DND-41 (cell line): Measurements from ENCODE around the gene PCDHGA1.

Source experiments
- ATAC-seq: fragments of 200-7000 bp; cut with Tn5 transposase; 3 replicates; pipeline ENCODE4 v1.9.1; 2021; ENCODE audit warnings: low read depth; ENCODE audit not compliant: insufficient read depth
- DNase-seq: peaks from one replicate; pipeline ENCODE4 v3.0.0-alpha.2; 2020
- H2AFZ ChIP-seq: 2 replicates; pipeline ENCODE4 v1.6.0; 2012; ENCODE audit warnings: low read depth, low read length
- H3K27ac ChIP-seq: 2 replicates; pipeline ENCODE4 v1.5.1; 2012; ENCODE audit warnings: low read length, inconsistent platforms
- H3K27me3 ChIP-seq: fragments of 200-600 bp; sonication (generic); 2 replicates; pipeline ENCODE4 v1.6.0; 2012; ENCODE audit warnings: low read length, mild to moderate bottlenecking, inconsistent platforms; ENCODE audit not compliant: insufficient read depth, poor library complexity
- H3K36me3 ChIP-seq: 2 replicates; pipeline ENCODE4 v1.5.1; 2012; ENCODE audit warnings: low read length, inconsistent platforms; ENCODE audit not compliant: insufficient read depth
- H3K4me1 ChIP-seq: 2 replicates; pipeline ENCODE4 v1.5.1; 2012; ENCODE audit warnings: mild to moderate bottlenecking, low read length; ENCODE audit not compliant: insufficient read depth
- H3K4me2 ChIP-seq: 2 replicates; pipeline ENCODE4 v1.6.0; 2012; ENCODE audit warnings: mild to moderate bottlenecking, moderate library complexity, low read length, inconsistent platforms; ENCODE audit not compliant: insufficient read depth
- H3K4me3 ChIP-seq, 2 experiments: fragments of 200-600 bp in 1 of 2; shearing (Covaris generic) in 1 of 2; 2 replicates each; pipeline ENCODE4 v1.5.1; 2012 to 2016; ENCODE audit warnings: inconsistent platforms in 2 of 2, low read length in 2 of 2, mild to moderate bottlenecking in 2 of 2, low read depth in 1 of 2, moderate library complexity in 1 of 2
- H3K79me2 ChIP-seq: 2 replicates; pipeline ENCODE4 v1.6.0; 2012; ENCODE audit warnings: low read length, inconsistent platforms; ENCODE audit not compliant: insufficient read depth
- H3K9ac ChIP-seq: 2 replicates; pipeline ENCODE4 v1.6.0; 2012; ENCODE audit warnings: low read depth, mild to moderate bottlenecking, inconsistent platforms, low read length, moderate library complexity
- H3K9me3 ChIP-seq: 2 replicates; pipeline ENCODE4 v1.5.1; 2012; ENCODE audit warnings: low read length, moderate library complexity, mild to moderate bottlenecking, inconsistent platforms; ENCODE audit not compliant: insufficient read depth, severe bottlenecking
- H4K20me1 ChIP-seq: 2 replicates; pipeline ENCODE4 v1.6.0; 2012; ENCODE audit warnings: low read length; ENCODE audit not compliant: insufficient read depth
- EZH2 ChIP-seq: IDR thresholded peaks from 3 replicates; pipeline ENCODE4 v1.6.1; 2012; ENCODE audit warnings: borderline replicate concordance, low read depth, mild to moderate bottlenecking, moderate library complexity, low read length, inconsistent platforms; ENCODE audit not compliant: severe bottlenecking
- TF ChIP-seq, protein P1 (sequence below): IDR thresholded peaks from 2 replicates; pipeline ENCODE4 v1.5.1; 2012; ENCODE audit warnings: borderline replicate concordance, low read length, moderate library complexity, mild to moderate bottlenecking; ENCODE audit not compliant: poor library complexity, severe bottlenecking; ENCODE audit errors: extremely low read depth

The PCDHGA1 gene

DNA sequence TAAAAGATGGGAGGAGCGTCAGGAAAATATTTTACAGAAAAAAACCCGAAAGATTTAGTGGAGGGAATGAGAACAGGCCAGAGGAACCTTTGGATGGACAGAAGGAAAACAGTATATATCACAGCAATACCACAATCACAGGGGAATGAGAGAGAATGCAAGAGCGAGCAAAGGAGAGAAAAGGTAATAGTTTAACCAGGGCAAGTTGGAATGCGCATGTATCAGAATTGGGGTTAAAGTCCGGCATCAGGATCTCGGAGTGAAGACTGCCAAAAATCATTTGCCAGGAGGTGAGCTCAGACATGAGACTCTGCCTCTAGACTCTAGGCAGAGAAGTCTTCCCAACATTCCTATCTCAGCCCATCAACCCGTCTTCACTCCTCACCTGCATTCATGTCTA, 195.3 kb downstream of the PCDHGA1 start:
- no peak overlapping the region for H3K27ac ChIP-seq
- no peak overlapping the region for H3K9ac ChIP-seq

DNA sequence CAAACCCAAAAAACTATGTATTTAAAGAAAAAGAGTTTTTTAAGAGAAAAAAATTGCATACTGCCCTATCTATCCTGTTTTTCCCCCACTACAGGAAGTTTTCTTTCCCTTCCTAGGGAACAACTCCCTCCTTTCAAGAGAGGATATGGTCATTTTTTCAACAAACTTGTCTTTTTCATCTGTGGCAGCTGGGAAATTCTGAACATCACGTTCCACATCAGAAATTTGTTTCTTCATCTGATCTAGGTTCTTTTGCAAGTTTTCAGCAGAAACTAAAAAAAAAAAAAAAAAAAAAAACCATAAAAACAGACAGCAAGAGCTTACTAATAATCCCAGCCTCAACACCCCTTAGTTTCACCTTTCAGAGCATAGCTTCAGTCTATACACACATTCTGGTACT, 197.1 kb downstream of the PCDHGA1 start:
- Histone ChIP-seq H2AFZ (no peak overlapping the region), H3K4me2 (no peak overlapping the region), H3K9me3 (no peaks in the 10 kb centered on the region), H3K4me3 (no peak overlapping the region), H3K27me3 (no peaks in the 10 kb centered on the region), H3K27ac (no peak overlapping the region), H3K9ac (no peak overlapping the region), H3K36me3 (peaks cover 100% of the 10 kb centered on the region), H3K4me1 (no peaks in the 10 kb centered on the region), H4K20me1 (no peaks in the 10 kb centered on the region), H3K79me2 (no peaks in the 10 kb centered on the region)
- TF ChIP-seq EZH2 = no peak
- TF ChIP-seq, protein P1, sequence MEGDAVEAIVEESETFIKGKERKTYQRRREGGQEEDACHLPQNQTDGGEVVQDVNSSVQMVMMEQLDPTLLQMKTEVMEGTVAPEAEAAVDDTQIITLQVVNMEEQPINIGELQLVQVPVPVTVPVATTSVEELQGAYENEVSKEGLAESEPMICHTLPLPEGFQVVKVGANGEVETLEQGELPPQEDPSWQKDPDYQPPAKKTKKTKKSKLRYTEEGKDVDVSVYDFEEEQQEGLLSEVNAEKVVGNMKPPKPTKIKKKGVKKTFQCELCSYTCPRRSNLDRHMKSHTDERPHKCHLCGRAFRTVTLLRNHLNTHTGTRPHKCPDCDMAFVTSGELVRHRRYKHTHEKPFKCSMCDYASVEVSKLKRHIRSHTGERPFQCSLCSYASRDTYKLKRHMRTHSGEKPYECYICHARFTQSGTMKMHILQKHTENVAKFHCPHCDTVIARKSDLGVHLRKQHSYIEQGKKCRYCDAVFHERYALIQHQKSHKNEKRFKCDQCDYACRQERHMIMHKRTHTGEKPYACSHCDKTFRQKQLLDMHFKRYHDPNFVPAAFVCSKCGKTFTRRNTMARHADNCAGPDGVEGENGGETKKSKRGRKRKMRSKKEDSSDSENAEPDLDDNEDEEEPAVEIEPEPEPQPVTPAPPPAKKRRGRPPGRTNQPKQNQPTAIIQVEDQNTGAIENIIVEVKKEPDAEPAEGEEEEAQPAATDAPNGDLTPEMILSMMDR = no peak
- ATAC-seq = no peak
- no peak for DNase-seq

More for the DNA sequence above, 195.3 kb downstream of the PCDHGA1 start:
- Histone ChIP-seq H2AFZ (no peak overlapping the region), H3K4me3 (no peak overlapping the region), H3K36me3 (peaks cover 99% of the 10 kb centered on the region), H3K4me1 (no peaks in the 10 kb centered on the region), H3K79me2 (no peaks in the 10 kb centered on the region), H3K9me3 (no peaks in the 10 kb centered on the region), H3K27me3 (no peaks in the 10 kb centered on the region), H4K20me1 (no peaks in the 10 kb centered on the region), H3K4me2 (no peak overlapping the region)
- TF ChIP-seq EZH2 = no peak
- DNase-seq (no peak), ATAC-seq (no peak)

DNA sequence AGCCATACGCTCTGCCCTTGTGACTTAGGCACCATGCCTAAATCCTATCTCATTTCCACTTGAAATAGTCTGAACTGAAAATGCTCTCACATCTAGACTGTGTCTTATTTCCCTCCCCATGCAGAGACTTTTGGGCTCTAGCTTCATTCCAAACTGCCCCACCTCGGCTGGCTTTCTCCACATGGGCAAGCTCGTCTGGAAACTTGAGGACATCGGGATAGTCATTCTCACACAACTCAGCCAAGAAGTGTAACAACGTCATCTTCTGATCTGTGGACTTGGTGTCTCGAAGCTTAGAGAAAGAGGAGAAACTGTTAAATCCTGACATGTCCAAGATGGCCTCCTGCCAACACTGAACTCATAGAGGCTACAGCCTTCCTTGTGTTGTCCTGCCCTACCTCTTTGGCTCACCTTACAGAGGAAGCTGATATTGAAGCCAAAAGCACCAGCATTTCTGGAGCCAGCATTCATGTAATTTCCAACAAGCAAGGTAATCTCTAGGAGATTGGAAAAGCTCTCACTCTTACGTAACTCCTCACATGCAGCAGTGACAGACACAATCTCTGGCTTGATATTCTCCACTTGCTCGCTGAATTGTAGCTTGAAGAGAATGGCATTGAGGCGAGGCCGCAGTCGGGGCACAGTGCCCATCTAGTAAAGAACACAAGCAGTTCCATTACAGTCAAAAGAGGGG, 198.1 kb downstream of the PCDHGA1 start:
- Histone ChIP-seq H3K9me3 (no peaks in the 10 kb centered on the region), H3K4me1 (no peaks in the 10 kb centered on the region), H3K9ac (no peak overlapping the region), H3K4me2 (no peak overlapping the region), H3K79me2 (no peaks in the 10 kb centered on the region), H3K36me3 (peaks cover 100% of the 10 kb centered on the region), H4K20me1 (no peaks in the 10 kb centered on the region), H3K27me3 (no peaks in the 10 kb centered on the region), H2AFZ (no peak overlapping the region), H3K27ac (no peak overlapping the region), H3K4me3 (no peak overlapping the region)
- TF ChIP-seq, protein P1 = no peak
- no peak for TF ChIP-seq EZH2
- DNase-seq (no peak), ATAC-seq (no peak)

DNA sequence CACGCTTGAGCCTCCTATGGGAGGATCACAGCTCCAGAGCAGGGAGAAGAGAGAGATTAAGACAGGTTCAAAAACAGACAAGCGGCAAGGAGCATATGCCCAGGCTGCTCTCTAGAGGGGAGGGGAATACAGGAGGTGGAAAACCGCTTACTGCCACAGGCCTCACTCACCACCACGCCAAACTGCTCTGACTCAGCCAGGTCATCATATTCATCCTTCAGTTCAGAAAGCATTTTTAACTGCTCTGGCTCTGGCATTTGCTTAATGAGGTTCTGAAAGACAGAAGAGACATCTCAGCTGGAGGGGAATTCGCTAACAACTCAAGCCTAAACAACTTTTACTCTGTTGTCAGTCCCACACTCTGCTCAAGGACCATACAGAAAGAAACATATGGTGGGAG, 198.7 kb downstream of the PCDHGA1 start:
- H3K4me3 ChIP-seq = no peak overlapping the region
- H3K4me2 ChIP-seq = no peak overlapping the region
- H3K36me3 ChIP-seq = peaks cover 100% of the 10 kb centered on the region
- no peaks in the 10 kb centered on the region for H3K4me1 ChIP-seq
- no peak overlapping the region for H3K27ac ChIP-seq
- no peaks in the 10 kb centered on the region for H3K79me2 ChIP-seq
- no peaks in the 10 kb centered on the region for H4K20me1 ChIP-seq
- no peaks in the 10 kb centered on the region for H3K9me3 ChIP-seq
- H2AFZ ChIP-seq = no peak overlapping the region
- TF ChIP-seq, protein P1 = no peak
- TF ChIP-seq EZH2 = no peak
- no peak overlapping the region for H3K9ac ChIP-seq
- no peak for ATAC-seq
- DNase-seq = no peak
- H3K27me3 ChIP-seq = no peaks in the 10 kb centered on the region
